ENCODE results near the gene TCEA3. TPM values are rescaled to one million over a fixed set of nuclear protein-coding genes. Genes with fewer than 3 reads are reported as not detected.

The TCEA3 gene
- total RNA-seq, 3 donors from 2014 or later: 1.6 to 2.6 (median 2.1) TPM

- no peak for ATAC-seq
- Mint-ChIP-seq H3K4me3 (peak overlapping the region; percentile 90), H3K9me3 (no peaks in the 10 kb centered on the region), H3K4me1 (ENCODE audit: low read depth) (peaks cover 58% of the 10 kb centered on the region), H3K27me3 (ENCODE audit: low read depth) (no peaks in the 10 kb centered on the region), H3K36me3 (ENCODE audit: insufficient read depth) (peaks cover 22% of the 10 kb centered on the region)
- no peak for DNase-seq
These were observed 82.4 kb downstream of the TCEA3 start for GRCh38 chr1:23341931-23342692.

GRCh38 chr1:23339632-23340031 lies 84.9 kb downstream of the TCEA3 start:
- peaks cover 57% of the 10 kb centered on the region for H3K4me1 Mint-ChIP-seq (ENCODE audit: low read depth)
- H3K27me3 Mint-ChIP-seq (ENCODE audit: low read depth): no peaks in the 10 kb centered on the region
- no peaks in the 10 kb centered on the region for H3K9me3 Mint-ChIP-seq
- H3K4me3 Mint-ChIP-seq: peak overlapping the region; percentile 90
- H3K36me3 Mint-ChIP-seq (ENCODE audit: insufficient read depth): peaks cover 27% of the 10 kb centered on the region
- DNase-seq (no peak), ATAC-seq (no peak)

- H3K4me3 Mint-ChIP-seq: no peak overlapping the region
- no peaks in the 10 kb centered on the region for H3K9me3 Mint-ChIP-seq
- H3K4me1 Mint-ChIP-seq (ENCODE audit: low read depth): peaks cover 57% of the 10 kb centered on the region
- H3K36me3 Mint-ChIP-seq (ENCODE audit: insufficient read depth): peaks cover 32% of the 10 kb centered on the region
- H3K27me3 Mint-ChIP-seq (ENCODE audit: low read depth): no peaks in the 10 kb centered on the region
- DNase-seq (no peak), ATAC-seq (no peak)
These were observed 86.7 kb downstream of the TCEA3 start for GRCh38 chr1:23337869-23338268.

- H3K9me3 Mint-ChIP-seq: no peaks in the 10 kb centered on the region
- no peak for ATAC-seq
- no peaks in the 10 kb centered on the region for H3K27me3 Mint-ChIP-seq (ENCODE audit: low read depth)
- H3K4me3 Mint-ChIP-seq: no peak overlapping the region
- DNase-seq: no peak
- H3K36me3 Mint-ChIP-seq (ENCODE audit: insufficient read depth): peaks cover 46% of the 10 kb centered on the region
- H3K4me1 Mint-ChIP-seq (ENCODE audit: low read depth): peaks cover 30% of the 10 kb centered on the region
These were observed 92.8 kb downstream of the TCEA3 start for GRCh38 chr1:23331713-23332112.

Other genes with a start within 250 kb of the TCEA3 start
- not detected for gene HTR1D, start 207.2 kb downstream of the TCEA3 start, total RNA-seq
- gene HNRNPR, start 80.5 kb downstream of the TCEA3 start, total RNA-seq: 100 to 1,000 TPM; 253 to 269 (median 254) TPM
- 1 to 10 TPM; 3.1 to 4.7 (median 4.3) TPM for gene ZNF436, start 54.9 kb downstream of the TCEA3 start, total RNA-seq
- gene ASAP3, start 59.4 kb upstream of the TCEA3 start, total RNA-seq: under 1 TPM; 0.49 to 0.90 (median 0.66) TPM
- gene E2F2, start 106.5 kb upstream of the TCEA3 start, total RNA-seq: 1 to 10 TPM; 5.5 to 9.3 (median 7.2) TPM
- 10 to 100 TPM; 15.1 to 17.1 (median 15.1) TPM for gene ID3, start 134.8 kb upstream of the TCEA3 start, total RNA-seq

Measured in activated T-cell treated with anti-CD3 and anti-CD28 coated beads, Interleukin-2, amount 50 U/mL, for 4 hours (primary cell).